GM19463 (cell line): ENCODE measurements around the gene ZNF724.
"Not testable (repeated sequence)": the region's sequence is repeated elsewhere in the genome, so short reads cannot be mapped to it uniquely, and the experiment has no call there.

Source experiments
- ATAC-seq: cut with Tn5 transposase; IDR thresholded peaks from one replicate; pipeline ENCODE4 v1.9.1; 2021; ENCODE audit warnings: mild to moderate bottlenecking, moderate library complexity; ENCODE audit not compliant: unreplicated experiment

Gene ZNF724

GRCh38 chr19:23253256-23253655, 3.1 kb upstream of the ZNF724 start:
- not testable (repeated sequence) for ATAC-seq

- no peak for ATAC-seq
Measured at GRCh38 chr19:23241419-23241818, 8.8 kb downstream of the ZNF724 start.

GRCh38 chr19:23222998-23223652, 27.1 kb downstream of the ZNF724 start:
- ATAC-seq, result no peak

- ATAC-seq, result no peak
Measured at GRCh38 chr19:23203841-23204344, 46.3 kb downstream of the ZNF724 start.

GRCh38 chr19:23190341-23190740, 59.9 kb downstream of the ZNF724 start:
- ATAC-seq, result no peak

GRCh38 chr19:23183251-23183650, 66.9 kb downstream of the ZNF724 start:
- no peak for ATAC-seq
